ENCODE results near the gene JAKMIP1.

DNA sequence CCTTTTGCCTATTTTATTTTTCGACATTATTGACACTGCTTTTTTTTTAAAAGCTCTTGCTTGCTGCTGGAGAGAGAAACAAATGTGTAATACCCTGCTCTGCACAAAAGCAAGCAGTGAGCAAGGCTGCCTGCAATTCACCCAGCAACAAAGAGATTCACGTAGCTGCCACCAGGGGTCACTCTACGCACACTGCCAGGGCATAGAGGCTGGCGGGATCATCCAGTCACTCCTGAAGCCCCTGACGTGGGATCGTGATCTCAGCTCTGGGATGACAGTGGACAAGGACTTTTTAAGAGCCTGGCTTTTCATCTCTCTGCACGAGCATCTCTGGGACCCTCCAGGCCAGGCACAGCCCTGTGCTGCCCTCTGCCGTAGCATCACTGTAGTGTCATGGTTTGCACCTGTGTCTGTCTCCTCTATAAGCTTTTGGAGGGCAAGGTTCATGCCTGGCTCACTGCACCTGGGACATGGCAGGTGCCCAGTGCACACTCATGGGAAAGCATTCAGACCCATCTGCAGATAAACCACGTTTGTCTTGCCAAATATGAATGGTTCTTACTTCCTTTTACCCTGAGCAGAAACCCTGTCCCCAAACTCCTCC lies 201.9 kb downstream of the JAKMIP1 start:
- TF ChIP-seq, protein P1, sequence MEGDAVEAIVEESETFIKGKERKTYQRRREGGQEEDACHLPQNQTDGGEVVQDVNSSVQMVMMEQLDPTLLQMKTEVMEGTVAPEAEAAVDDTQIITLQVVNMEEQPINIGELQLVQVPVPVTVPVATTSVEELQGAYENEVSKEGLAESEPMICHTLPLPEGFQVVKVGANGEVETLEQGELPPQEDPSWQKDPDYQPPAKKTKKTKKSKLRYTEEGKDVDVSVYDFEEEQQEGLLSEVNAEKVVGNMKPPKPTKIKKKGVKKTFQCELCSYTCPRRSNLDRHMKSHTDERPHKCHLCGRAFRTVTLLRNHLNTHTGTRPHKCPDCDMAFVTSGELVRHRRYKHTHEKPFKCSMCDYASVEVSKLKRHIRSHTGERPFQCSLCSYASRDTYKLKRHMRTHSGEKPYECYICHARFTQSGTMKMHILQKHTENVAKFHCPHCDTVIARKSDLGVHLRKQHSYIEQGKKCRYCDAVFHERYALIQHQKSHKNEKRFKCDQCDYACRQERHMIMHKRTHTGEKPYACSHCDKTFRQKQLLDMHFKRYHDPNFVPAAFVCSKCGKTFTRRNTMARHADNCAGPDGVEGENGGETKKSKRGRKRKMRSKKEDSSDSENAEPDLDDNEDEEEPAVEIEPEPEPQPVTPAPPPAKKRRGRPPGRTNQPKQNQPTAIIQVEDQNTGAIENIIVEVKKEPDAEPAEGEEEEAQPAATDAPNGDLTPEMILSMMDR (IDR thresholded peaks at IDR 0.05), result peak; percentile 58 to 85 (median 72)
- TF ChIP-seq EP300 (IDR thresholded peaks at IDR 0.05) (no peak), POLR2AphosphoS5 (IDR thresholded peaks at IDR 0.05) (no peak), POLR2A (IDR thresholded peaks at IDR 0.05) (no peak)

Measured in upper lobe of left lung (tissue), 4 donors.